Hematopoietic multipotent progenitor cell (in vitro differentiated cells): ENCODE measurements around the gene TACC3. TPM values are rescaled to one million over a fixed set of nuclear protein-coding genes. Genes with fewer than 3 reads are reported as not detected.

Experiments used
- DNase-seq, 3 donors: peaks; one replicate each; pipeline ENCODE4 v3.0.0-alpha.2; 2011 to 2015; ENCODE audit warnings: low read depth in 2 of 3, low spot score in 2 of 3
- small RNA-seq: library from RNA; depleted of rRNA; stranded (forward); fragments of <200 nt; gene quantifications from one replicate; pipeline ENCODE3, GENCODE V24; 2012
- total RNA-seq: library from RNA; depleted of rRNA; stranded (reverse); fragments of >200 nt; gene quantifications from one replicate; pipeline ENCODE4 v1.2.3, GENCODE V29; 2012

Gene TACC3
- total RNA-seq, 1 donor: 49.3 TPM

DNA sequence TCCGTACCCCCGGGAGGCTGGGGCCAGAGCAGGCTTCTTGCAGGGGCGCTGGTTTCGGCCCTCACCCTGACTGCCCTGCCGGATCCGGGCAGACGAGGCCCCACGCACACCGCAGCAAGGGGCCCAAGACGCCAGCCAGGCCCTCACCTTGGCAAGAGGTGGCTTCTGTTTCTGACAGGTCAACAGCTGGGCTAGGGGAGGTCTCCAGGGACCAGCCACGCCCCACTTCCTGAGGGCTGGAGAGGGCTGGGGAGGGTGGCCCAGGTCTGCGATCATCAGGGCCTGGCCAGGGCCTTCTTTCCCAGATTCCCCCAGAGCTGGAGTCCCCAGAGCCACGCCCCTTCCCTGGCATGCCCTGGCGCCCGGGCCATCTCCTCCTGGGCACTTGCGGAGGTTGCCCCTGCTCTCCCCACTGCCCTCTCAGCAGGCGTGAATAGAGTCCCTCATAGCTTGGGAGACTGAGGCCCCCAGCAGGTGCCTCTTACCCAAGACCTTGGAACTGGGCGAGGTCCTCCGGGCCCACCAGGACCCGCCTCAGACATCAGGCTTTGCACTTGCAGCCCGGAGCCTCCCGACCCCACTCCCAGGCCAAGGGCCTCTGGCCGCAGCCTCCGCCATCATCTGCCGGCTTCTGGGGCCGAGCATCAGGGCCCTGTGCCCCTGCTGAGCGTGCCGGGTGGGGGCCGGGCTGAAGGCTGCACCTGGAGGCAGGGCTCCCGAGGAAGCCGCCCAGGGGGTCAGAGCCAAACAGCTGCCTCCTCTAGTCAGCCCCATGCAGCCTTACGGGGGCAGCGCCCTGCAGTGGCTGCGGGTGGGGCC is 65.4 kb downstream of the TACC3 start:
- no peak for DNase-seq

DNA sequence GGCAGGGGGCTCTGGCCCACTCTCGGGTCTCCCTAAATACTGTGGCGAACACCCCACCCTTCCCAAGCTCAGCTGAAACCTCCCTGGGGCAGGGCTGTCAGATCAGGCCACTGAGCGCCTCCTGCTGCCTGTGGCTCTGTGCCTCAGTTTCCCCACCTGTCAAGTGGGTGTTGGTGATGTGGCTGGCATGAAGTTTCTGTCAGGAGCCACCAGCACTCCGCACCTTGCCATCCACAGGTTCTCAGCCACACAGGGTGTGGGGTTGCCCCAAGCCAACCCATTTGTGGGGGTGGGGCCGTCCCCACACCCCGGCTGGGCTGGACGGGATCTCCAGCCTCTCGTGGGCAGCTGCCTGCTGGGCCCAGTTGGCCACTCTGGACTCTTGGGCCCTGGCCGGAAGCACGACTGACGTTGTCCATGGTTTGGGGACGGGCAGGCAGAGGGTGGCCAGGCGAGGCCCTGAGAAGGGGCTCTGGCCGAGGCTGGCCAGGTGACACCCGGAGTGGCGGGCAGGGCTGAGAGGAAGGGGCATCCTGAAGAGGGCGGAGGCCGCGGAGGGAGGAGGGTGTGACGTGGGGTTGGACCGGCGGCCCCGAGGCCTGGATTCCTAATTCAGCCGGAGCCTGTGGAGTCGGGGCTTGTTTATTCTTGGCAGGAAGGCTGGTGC is 66.2 kb downstream of the TACC3 start:
- no peak for DNase-seq

DNA sequence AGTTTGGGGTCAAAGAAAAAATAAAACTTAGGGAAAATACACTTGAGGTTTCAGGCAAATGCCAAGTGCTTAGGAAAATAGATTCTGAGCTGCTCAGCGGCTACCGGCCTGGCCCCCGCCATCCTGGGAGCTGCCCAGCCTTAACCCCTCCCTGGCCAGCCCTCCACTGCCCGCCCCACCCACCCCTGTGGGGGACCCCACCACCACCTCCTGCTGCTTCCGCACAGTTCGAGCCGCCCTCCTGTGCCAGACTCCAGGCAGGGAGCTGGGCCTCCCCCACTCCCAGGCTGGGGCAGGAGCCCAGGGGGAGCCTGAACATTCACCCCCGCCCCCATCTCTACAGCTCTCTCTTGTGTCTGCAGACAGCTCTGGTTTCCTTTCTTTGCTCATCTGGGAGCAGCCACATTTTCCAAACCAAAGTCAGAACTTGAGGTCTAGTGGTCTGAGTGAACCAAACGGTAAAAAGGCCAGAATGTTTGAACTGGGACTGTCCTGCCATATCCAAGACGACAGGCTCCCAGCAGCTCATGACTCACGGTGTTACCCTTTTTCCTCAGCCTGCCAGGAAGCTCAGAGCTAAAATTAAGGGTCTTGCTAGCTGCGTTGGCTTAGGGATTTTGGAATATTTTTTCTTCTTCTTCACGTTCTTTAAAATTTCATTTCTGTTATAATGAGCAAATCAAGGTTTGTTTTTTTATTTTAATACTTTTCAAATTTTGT is 67.1 kb downstream of the TACC3 start:
- no peak for DNase-seq

DNA sequence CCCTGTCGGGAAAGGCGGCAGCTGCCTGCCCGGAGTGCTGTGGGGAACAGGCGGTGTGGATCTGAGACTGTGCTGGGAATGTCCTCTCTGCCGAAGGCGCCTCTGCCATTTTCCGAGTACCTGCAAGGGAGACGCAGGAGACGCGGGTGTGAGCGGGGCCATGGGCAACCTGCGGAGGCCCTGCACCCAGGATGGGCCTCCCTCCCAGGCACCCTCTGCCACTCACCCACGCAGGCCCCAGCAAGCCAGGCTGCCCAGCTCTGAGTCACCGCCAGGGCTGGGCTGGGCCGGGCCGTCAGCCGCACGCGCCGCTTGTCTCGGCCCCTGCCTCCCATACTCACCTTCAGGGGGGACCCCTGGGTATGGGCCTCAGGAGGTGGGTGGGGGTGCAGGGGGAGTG is 68.2 kb downstream of the TACC3 start:
- no peak for DNase-seq

DNA sequence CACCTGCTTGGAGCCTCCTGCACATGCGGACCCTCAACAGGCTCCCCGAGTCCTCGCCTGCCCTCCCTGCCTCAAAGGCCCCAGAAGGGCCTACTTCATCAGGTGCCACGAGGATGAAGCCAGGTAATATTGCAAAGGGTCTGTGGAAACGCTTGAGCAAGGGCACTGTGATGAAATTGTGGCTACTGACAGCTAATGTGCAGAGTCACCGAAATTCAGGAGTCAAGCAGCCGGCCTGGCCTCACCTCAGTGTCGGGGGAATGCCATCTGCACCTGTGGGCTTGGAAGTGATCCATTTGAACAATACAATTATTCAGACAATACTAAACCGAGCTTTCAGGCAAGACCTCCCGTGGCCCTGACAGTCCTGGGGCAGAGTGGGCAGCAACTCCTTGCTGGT is 68.7 kb downstream of the TACC3 start:
- no peak for DNase-seq

DNA sequence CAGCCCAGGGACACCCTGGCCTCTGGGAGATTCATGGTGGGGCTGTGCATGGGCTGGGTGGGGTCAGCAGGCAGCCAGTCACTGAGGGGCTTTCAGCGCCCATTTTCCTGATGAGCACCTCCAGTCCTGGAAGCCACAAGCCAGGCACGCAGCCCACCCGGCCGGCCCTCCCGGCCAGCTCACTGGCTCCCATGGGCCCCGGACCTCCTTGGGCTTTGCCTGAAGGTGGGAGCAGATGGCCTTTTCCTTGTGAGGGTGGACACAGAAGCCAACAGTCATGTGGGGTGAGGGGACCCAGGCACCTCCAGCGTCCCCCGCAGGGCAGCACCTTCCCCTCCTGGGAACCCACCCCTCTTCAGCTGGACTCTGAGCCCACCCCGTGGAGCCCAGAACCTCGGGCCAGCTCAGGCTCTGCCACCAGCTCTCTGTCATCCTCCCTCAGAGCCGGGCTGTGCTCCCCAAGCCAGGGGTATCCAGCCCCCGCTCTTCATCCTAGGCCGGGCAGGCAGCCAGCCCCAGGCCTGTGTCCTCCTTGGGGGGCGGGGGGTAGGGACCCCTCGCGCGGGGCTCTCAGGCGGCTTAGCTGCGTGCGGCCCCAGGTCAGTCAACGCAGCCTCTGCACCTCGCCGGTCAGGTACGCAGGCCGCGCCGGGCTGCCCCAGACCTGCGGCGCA is 71.0 kb downstream of the TACC3 start:
- DNase-seq: no peak

DNA sequence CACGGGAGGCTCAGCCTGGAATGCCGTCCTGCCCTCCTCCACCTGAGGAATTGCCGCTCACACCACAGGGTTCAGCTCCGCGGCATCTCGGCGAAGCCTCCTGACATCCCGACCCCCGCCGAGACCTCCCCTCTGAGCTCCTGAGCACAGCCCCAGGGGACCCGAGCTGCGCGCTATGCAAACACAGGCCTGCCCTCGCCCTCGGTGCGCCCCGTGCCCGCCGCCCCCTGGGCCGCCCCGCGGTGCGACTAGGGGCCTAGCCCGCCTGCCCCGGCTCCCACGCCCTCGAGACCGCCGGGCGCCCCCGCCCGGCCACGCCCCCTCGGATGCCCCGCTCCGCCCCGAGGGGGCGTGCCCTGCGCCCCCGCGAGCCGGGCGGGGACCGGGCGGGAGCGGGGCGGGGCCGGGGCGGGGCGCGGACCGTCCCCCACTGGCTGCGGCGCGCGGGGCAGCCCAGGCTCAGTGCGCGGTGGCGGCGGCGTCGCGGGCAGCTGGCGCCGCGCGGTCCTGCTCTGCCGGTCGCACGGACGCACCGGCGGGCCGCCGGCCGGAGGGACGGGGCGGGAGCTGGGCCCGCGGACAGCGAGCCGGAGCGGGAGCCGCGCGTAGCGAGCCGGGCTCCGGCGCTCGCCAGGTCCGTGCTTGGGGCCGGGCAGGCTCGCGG is 71.6 kb downstream of the TACC3 start, which contains the start of gene FGFR3:
FGFR3 (plus strand) TSS at position 462 of the 664 bp plus-strand sequence. CDS start 642 bp downstream, outside the sequence.
- peak in 2 of 3 donors; percentile 56 to 60 for DNase-seq

DNA sequence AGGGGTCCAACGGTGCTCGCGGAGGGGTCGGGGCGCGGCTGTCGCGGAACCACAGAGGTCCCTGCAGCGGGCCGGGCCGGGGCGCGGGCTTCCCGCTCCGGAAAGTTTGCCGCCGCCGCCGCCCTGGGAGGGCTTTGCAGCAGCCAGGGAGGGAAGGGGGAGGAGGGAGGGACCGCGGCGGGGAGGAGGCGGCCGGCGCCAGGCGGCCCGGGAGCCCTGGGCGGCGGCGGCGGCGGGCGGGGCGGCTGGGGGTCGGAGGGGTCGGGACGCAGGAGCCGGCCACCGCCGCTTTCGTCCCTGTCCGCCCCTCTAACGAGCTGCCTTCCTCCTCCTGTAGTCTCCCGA is 72.1 kb downstream of the TACC3 start:
- peak in 2 of 3 donors; percentile 32 to 44 for DNase-seq

DNA sequence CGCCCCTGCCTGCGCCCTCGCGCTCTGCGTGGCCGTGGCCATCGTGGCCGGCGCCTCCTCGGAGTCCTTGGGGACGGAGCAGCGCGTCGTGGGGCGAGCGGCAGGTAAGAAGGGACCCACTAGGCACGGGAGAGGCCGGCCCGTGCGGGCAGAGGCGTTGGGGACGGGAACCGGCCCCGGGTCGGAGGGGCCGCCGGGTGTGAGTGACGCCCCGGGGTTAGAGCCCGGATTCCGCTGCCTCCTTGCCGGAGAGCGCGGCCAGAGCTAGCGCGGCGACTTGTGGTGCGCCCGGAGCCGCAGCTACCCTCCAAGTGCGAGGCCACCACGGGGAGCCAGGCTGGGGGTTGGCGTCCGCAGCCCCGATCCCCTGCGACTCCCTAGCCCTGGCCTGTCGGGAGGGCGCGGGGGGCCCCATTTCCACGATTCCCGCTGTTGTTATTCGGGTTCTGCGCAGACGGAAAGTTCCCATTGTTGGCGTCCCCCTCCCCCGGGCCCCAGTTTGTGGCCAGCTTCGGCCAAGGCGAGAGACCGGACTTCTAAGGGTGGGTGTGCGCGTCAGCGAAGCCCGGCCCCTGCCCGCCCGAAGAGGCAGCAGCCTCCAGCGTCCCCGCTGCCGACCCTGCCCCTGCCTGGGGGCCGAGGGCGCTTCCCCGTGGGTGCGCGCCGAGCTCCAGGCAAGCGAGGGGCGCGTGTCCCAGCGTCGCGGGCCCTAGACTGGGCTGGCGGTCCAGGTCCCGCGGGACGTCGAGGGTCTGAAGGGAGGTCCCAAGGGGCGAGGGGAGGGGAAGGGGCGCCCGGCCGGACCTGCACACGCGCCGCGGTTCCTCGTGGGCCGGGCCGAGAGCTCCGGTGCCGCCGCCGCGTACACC is 72.9 kb downstream of the TACC3 start:
- no peak for DNase-seq

Small RNAs within 50 kb of the gene (small RNA-seq; reads per million reads assigned to genes)
- gene RF00019: not detected

Other genes starting within 250 kb of the TACC3 start
- gene FAM53A, start 37.2 kb upstream of the TACC3 start, total RNA-seq: 9.4 TPM
- gene SLBP, start 9.2 kb upstream of the TACC3 start, total RNA-seq: 39.0 TPM
- gene TMEM129, start 198 bp upstream of the TACC3 start, total RNA-seq: 46.3 TPM
- gene FGFR3, start 71.8 kb downstream of the TACC3 start, total RNA-seq: 0.54 TPM
- 75.9 TPM for gene LETM1, start 134.6 kb downstream of the TACC3 start, total RNA-seq
- gene NSD2, start 149.9 kb downstream of the TACC3 start, total RNA-seq: 41.7 TPM